Activated CD8-positive, alpha-beta memory T cell treated with anti-CD3 and anti-CD28 coated beads for 1 hour (primary cell): Measurements from ENCODE around the gene PRDX2.
"Not testable (repeated sequence)": the region's sequence is repeated elsewhere in the genome, so short reads cannot be mapped to it uniquely, and the experiment has no call there.

ENCODE experiments used
- DNase-seq, 2 donors: peaks; one replicate each; pipeline ENCODE4 v3.0.0-alpha.2; 2020; ENCODE audit warnings: low read depth in 1 of 2; ENCODE audit errors: extremely low read depth in 1 of 2

The PRDX2 gene

GRCh38 chr19:12801466-12802266 is at the start of gene PRDX2, which contains the start of gene THSD8:
Gene PRDX2 (minus strand): TSS chr19:12801800. CDS start chr19:12801261, 539 bp downstream.
Gene THSD8 (plus strand): TSS chr19:12802069. CDS start chr19:12802072, 3 bp downstream.
- peak in 1 of 2 donors; percentile 64 for DNase-seq

GRCh38 chr19:12847159-12848139 is 45.8 kb upstream of the PRDX2 start:
- peak; percentile 53 to 77 for DNase-seq

GRCh38 chr19:12846613-12847012 is 45.0 kb upstream of the PRDX2 start:
- DNase-seq, result not testable (repeated sequence)

GRCh38 chr19:12843999-12844732 is 42.6 kb upstream of the PRDX2 start:
- DNase-seq, result no peak

GRCh38 chr19:12843328-12843727 is 41.7 kb upstream of the PRDX2 start:
- no peak for DNase-seq

- DNase-seq, result no peak
Observed at GRCh38 chr19:12842511-12842910, 40.9 kb upstream of the PRDX2 start.

GRCh38 chr19:12841094-12841493 is 39.5 kb upstream of the PRDX2 start:
- DNase-seq, result no peak

GRCh38 chr19:12840091-12841079 is 38.8 kb upstream of the PRDX2 start:
- DNase-seq, result no peak

- no peak for DNase-seq
Observed at GRCh38 chr19:12838886-12839756, 37.5 kb upstream of the PRDX2 start.

GRCh38 chr19:12838182-12838885 is 36.7 kb upstream of the PRDX2 start, which contains the start of gene MAST1:
Gene MAST1 (plus strand): TSS chr19:12838515. CDS start chr19:12838573, 58 bp downstream.
- no peak for DNase-seq

- no peak for DNase-seq
Observed at GRCh38 chr19:12837225-12837624, 35.6 kb upstream of the PRDX2 start.

- no peak for DNase-seq
Observed at GRCh38 chr19:12836529-12836863, 34.9 kb upstream of the PRDX2 start.

GRCh38 chr19:12834976-12835757 is 33.6 kb upstream of the PRDX2 start:
- DNase-seq, result no peak

- no peak for DNase-seq
Observed at GRCh38 chr19:12834566-12834943, 33.0 kb upstream of the PRDX2 start, which contains the start of gene RTBDN. Gene RTBDN (minus strand): TSS chr19:12834579. CDS start chr19:12829979, 4,600 bp downstream.

GRCh38 chr19:12833738-12834565 is 32.4 kb upstream of the PRDX2 start:
- no peak for DNase-seq

- no peak for DNase-seq
Observed at GRCh38 chr19:12833418-12833737, 31.8 kb upstream of the PRDX2 start.
